AG09309 (cell line): ENCODE results near the gene CMSS1.
A peak's percentile ranks its signal among the peaks of the same experiment; 100 is the strongest.

Experiments
- DNase-seq: peaks from one replicate; pipeline ENCODE4 v3.0.0-alpha.2; 2010; ENCODE audit warnings: low read depth
- H3K4me3 ChIP-seq: 2 replicates; pipeline ENCODE4 v1.5.1; 2011; ENCODE audit warnings: mild to moderate bottlenecking, low read depth, low read length, moderate library complexity; ENCODE audit not compliant: control insufficient read depth
- TF ChIP-seq, protein P1 (sequence below): IDR thresholded peaks from 2 replicates; pipeline ENCODE4 v1.5.1; 2011; ENCODE audit warnings: mild to moderate bottlenecking, low read depth, low read length, inconsistent platforms; ENCODE audit not compliant: insufficient read depth, control insufficient read depth; ENCODE audit errors: missing control alignments

CMSS1 gene

DNA sequence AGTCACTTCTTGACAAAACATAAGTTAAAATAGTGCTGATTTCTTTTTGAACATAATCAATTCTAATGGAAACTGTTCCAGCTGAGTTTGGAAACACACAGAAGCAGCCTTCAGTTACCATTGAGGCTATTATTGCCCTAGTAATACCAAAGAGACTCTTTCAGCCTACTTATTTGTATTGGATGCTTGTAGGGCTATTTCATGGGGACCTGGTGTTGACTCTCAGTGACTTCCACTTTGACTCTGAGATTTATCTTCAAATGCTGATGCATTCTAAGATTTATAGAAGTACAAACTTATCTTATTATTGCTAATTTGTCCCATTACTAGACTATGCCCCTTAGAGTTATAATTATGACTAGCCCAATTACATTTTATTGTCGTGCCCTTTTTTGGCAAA lies 67.4 kb downstream of the CMSS1 start:
- no peak overlapping the region for H3K4me3 ChIP-seq
- DNase-seq, result no peak
- TF ChIP-seq, protein P1, sequence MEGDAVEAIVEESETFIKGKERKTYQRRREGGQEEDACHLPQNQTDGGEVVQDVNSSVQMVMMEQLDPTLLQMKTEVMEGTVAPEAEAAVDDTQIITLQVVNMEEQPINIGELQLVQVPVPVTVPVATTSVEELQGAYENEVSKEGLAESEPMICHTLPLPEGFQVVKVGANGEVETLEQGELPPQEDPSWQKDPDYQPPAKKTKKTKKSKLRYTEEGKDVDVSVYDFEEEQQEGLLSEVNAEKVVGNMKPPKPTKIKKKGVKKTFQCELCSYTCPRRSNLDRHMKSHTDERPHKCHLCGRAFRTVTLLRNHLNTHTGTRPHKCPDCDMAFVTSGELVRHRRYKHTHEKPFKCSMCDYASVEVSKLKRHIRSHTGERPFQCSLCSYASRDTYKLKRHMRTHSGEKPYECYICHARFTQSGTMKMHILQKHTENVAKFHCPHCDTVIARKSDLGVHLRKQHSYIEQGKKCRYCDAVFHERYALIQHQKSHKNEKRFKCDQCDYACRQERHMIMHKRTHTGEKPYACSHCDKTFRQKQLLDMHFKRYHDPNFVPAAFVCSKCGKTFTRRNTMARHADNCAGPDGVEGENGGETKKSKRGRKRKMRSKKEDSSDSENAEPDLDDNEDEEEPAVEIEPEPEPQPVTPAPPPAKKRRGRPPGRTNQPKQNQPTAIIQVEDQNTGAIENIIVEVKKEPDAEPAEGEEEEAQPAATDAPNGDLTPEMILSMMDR, result no peak

DNA sequence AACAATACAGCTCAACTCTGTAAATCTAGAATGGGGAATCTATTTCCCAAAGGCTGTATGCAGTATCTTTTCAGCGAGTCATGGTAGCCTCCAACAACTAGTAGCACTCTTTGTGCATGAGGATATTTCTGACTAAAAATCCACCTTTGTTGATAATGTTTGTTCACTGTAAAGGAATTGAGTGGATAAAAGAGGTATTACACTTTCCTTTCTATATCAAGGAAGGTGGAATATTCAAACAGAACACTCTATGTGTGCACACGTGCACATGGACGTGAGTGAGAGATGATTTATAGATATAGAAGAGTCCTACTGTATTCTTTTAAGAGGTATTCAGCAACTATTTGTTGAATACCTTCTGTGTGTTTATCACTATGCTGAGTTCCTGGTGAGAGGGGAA lies 68.2 kb downstream of the CMSS1 start:
- no peak for DNase-seq
- H3K4me3 ChIP-seq, result no peak overlapping the region
- TF ChIP-seq, protein P1, result no peak

DNA sequence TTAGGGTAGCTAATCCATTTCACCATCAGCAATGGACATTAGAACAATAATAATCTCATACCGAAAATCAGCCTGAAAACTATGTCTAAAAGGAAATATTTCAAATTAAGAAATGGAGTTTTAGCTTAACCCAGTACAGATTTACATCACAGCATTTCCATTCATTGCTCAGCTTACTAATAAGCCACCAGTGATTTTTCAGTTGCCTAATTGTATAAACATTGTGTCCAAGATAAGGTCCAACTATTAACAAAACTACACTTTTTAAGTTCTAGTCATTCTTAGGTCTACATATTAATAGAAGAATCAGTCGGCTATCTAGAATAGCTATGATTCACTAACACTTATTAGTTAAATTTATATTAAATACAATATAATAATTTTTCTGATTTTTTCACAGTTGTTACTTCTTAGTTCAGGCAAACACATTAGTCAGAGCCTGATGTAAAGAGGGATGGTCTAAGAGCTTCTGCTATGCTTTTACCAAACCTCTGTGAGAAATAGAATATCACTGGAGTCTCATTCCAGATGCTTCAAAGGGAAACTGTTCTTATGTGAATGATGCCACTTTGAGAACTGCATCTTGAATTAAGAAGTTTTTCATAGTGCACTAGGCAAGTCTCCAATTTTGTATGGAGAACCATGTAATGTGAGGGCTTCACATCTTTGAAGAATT lies 74.1 kb downstream of the CMSS1 start:
- no peak for DNase-seq
- no peak overlapping the region for H3K4me3 ChIP-seq
- TF ChIP-seq, protein P1, result no peak

DNA sequence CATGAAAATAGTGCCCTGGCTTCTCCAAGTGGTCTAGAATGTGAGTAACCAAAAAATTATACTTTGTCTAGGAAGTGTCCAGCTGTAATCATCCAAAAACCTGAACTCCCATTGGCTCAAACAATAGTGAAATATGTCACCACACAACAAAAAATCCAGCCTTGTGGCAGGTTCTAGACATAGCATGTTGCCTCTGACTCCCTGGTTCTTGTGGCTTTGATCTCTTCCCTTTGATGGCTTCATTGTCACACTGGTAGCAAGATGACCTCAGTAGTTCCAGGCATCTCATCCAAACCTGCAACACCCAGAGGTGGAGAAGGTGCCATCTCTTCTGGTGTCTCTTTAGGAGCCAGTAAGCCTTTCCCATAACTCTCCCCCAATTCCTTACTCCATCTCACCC lies 74.7 kb downstream of the CMSS1 start:
- DNase-seq, result no peak
- H3K4me3 ChIP-seq, result no peak overlapping the region
- TF ChIP-seq, protein P1, result no peak

DNA sequence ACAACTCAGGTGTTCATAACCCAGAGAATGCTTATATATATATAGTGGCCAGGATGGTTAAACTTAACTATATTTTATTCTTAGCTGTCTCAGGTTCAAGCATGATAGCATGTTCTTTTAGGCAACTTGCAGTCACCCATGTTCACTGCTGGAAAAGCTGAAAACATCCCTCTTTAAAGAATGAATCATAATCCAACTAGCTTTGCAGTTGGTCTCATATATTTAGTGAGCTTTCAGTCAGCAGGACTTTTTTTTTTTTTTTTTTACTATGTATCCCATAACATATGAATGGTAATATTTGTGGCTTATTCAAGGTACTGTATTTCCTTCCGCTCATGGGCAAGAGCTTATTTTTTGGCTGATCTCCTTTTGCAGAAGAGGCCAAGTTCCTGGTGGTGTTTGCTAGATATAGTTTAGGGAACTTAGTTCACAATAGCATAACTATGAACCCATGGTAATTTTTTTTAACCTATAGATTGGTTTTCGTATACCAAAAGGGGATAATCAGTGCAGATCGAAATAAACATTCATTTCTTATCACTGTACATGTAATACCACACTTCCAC lies 77.6 kb downstream of the CMSS1 start:
- H3K4me3 ChIP-seq, result no peak overlapping the region
- DNase-seq, result no peak
- TF ChIP-seq, protein P1, result no peak

DNA sequence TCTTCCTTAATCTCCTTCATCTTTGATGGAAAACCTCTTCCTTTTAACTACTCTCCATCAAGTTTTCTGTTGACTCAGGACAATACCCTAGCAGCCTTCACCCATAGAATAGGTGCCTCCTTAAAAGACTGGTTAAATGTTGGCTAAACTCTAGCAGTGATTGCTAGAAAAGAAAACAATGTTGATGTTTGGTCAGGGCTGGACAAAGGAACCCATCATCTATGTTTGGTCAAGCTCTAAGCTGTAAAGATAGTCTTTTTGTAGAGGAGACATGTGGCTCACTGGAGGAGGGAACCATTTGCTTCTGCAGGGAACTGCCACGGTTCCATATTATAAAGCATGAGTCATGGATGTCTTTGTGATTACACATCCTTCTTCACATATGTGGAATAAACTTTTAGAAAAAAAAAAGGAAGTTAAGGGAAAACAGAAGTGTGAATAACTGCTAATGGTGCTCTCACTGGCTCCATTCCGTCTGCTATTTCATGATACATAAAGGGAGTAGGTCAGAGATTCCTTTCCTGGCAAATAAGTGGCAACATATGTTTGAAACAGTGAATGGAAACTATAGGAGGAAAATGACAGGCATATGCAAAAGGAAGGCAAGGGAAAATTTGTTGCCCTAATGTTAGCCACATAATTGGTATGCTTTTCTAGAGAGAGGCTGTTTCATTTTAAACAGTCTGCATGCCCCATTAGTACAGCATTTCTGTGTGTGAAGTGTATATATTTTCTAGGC lies 78.2 kb downstream of the CMSS1 start:
- DNase-seq, result peak; percentile 62
- no peak overlapping the region for H3K4me3 ChIP-seq
- TF ChIP-seq, protein P1, result no peak
